SK-N-SH treated with all-trans-retinoic acid at 6 μM for 48 hours (cell line): Measurements from ENCODE around the gene CDKN2D.

Experiments used
- ATAC-seq: fragments of 200-7000 bp; cut with Tn5 transposase; 3 replicates; pipeline ENCODE4 v1.9.1; 2020; ENCODE audit warnings: mild to moderate bottlenecking, moderate library complexity
- ARNTL ChIP-seq: fragments of 450-650 bp; formaldehyde crosslinking; IDR thresholded peaks from 2 replicates; pipeline ENCODE4 v1.5.0; 2020; ENCODE audit warnings: low read depth, mild to moderate bottlenecking, moderate library complexity, borderline replicate concordance
- BACH2 ChIP-seq: fragments of 250-450 bp; sonication (Bioruptor Pico); IDR thresholded peaks from 2 replicates; pipeline ENCODE4 v1.9.0; 2021; ENCODE audit warnings: mild to moderate bottlenecking, borderline replicate concordance
- CSDC2 ChIP-seq: fragments of 250-450 bp; sonication (Bioruptor Pico); IDR thresholded peaks from 2 replicates; pipeline ENCODE4 v1.5.0; 2020; ENCODE audit warnings: mild to moderate bottlenecking, moderate library complexity
- GLIS3 ChIP-seq: fragments of 250-450 bp; sonication (Bioruptor Pico); IDR thresholded peaks from 2 replicates; pipeline ENCODE4 v1.5.0; 2020; ENCODE audit warnings: mild to moderate bottlenecking, moderate library complexity
- ISL1 ChIP-seq: fragments of 250-450 bp; sonication (Bioruptor Pico); IDR thresholded peaks from 2 replicates; pipeline ENCODE4 v2.1.2; 2022; ENCODE audit warnings: mild to moderate bottlenecking, moderate library complexity
- PPARA ChIP-seq: fragments of 250-450 bp; sonication (Bioruptor Pico); IDR thresholded peaks from 2 replicates; pipeline ENCODE4 v1.5.0; 2020; ENCODE audit warnings: mild to moderate bottlenecking, borderline replicate concordance
- RARB ChIP-seq: fragments of 250-450 bp; sonication (Bioruptor Pico); IDR thresholded peaks from 2 replicates; pipeline ENCODE4 v1.8.0; 2021; ENCODE audit warnings: mild to moderate bottlenecking, moderate library complexity
- SNAI2 ChIP-seq: fragments of 250-450 bp; sonication (Bioruptor Pico); IDR thresholded peaks from 2 replicates; pipeline ENCODE4 v1.5.0; 2020; ENCODE audit warnings: mild to moderate bottlenecking, moderate library complexity
- TCF4 ChIP-seq: fragments of 250-450 bp; sonication (Bioruptor Pico); IDR thresholded peaks from 2 replicates; pipeline ENCODE4 v1.8.0; 2021; ENCODE audit warnings: mild to moderate bottlenecking, moderate library complexity, borderline replicate concordance
- TOX ChIP-seq: fragments of 250-450 bp; sonication (Bioruptor Pico); IDR thresholded peaks from 2 replicates; pipeline ENCODE4 v1.8.0; 2021; ENCODE audit warnings: mild to moderate bottlenecking, moderate library complexity, borderline replicate concordance
- ZC3H10 ChIP-seq: fragments of 250-450 bp; sonication (Bioruptor Pico); IDR thresholded peaks from 2 replicates; pipeline ENCODE4 v1.5.1; 2021; ENCODE audit warnings: mild to moderate bottlenecking, moderate library complexity
- ZFP3 ChIP-seq: fragments of 250-450 bp; sonication (Bioruptor Pico); IDR thresholded peaks from 2 replicates; pipeline ENCODE4 v1.5.0; 2020; ENCODE audit warnings: mild to moderate bottlenecking, moderate library complexity
- ZFP30 ChIP-seq: fragments of 450-650 bp; formaldehyde crosslinking; IDR thresholded peaks from 2 replicates; pipeline ENCODE4 v1.5.0; 2022; ENCODE audit warnings: mild to moderate bottlenecking, moderate library complexity
- ZNF565 ChIP-seq: fragments of 450-650 bp; formaldehyde crosslinking; conservative IDR thresholded peaks from 2 replicates; pipeline ENCODE4 v1.5.0; 2020; ENCODE audit warnings: low read depth, mild to moderate bottlenecking, moderate library complexity
- ZNF8 ChIP-seq: fragments of 450-650 bp; formaldehyde crosslinking; IDR thresholded peaks from 2 replicates; pipeline ENCODE4 v1.5.0; 2020; ENCODE audit warnings: mild to moderate bottlenecking, moderate library complexity
- TF ChIP-seq, protein P1 (sequence below): fragments of 250-450 bp; sonication (Bioruptor Pico); IDR thresholded peaks from 2 replicates; pipeline ENCODE4 v1.5.0; 2020; ENCODE audit warnings: mild to moderate bottlenecking, moderate library complexity
- TF ChIP-seq, protein P2 (sequence below): fragments of 250-450 bp; sonication (Bioruptor Pico); IDR thresholded peaks from 2 replicates; pipeline ENCODE4 v1.5.1; 2020; ENCODE audit warnings: low read depth, mild to moderate bottlenecking, moderate library complexity

Gene CDKN2D

DNA sequence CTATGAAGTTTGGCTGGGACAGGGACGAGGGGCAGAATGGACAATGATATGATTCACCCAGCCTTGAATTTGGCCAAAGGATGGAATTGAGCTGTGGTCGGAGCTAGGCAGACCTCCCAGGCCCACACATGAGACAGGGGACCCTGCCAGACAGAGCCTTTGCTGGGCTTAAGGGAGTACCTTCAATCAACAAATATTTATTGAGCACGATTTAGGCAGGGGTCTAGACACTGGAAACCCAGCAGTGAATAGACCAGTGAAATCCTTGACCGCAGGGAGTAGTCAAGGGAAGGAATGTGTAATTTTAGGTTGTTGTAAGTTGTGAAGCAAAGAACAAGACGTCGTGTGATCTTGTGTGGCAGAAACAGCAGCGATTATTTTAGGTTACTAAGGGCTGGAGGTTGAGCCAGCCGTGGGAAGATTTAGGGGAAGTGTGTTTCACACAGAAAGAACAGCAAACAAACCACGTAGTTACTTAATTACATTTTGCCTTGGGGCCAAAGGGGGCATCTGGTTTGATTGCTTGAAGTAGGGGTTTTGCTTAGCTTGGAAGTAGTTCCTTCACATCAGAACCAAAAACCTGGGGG, 35.2 kb upstream of the CDKN2D start (continued):
- TF ChIP-seq, protein P1, sequence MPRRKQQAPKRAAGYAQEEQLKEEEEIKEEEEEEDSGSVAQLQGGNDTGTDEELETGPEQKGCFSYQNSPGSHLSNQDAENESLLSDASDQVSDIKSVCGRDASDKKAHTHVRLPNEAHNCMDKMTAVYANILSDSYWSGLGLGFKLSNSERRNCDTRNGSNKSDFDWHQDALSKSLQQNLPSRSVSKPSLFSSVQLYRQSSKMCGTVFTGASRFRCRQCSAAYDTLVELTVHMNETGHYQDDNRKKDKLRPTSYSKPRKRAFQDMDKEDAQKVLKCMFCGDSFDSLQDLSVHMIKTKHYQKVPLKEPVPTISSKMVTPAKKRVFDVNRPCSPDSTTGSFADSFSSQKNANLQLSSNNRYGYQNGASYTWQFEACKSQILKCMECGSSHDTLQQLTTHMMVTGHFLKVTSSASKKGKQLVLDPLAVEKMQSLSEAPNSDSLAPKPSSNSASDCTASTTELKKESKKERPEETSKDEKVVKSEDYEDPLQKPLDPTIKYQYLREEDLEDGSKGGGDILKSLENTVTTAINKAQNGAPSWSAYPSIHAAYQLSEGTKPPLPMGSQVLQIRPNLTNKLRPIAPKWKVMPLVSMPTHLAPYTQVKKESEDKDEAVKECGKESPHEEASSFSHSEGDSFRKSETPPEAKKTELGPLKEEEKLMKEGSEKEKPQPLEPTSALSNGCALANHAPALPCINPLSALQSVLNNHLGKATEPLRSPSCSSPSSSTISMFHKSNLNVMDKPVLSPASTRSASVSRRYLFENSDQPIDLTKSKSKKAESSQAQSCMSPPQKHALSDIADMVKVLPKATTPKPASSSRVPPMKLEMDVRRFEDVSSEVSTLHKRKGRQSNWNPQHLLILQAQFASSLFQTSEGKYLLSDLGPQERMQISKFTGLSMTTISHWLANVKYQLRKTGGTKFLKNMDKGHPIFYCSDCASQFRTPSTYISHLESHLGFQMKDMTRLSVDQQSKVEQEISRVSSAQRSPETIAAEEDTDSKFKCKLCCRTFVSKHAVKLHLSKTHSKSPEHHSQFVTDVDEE (CRISPR knock-in tag): no peak
- TF ChIP-seq TCF4 (CRISPR knock-in tag) (no peak), ZNF8 (CRISPR knock-in tag) (no peak)

GRCh38 chr19:10603084-10603872, 34.5 kb upstream of the CDKN2D start:
- ATAC-seq: peak; percentile 24; the same call in 2 of the 3 replicates
- TF ChIP-seq ZNF8 (CRISPR knock-in tag): no peak
- TF ChIP-seq, protein P2, sequence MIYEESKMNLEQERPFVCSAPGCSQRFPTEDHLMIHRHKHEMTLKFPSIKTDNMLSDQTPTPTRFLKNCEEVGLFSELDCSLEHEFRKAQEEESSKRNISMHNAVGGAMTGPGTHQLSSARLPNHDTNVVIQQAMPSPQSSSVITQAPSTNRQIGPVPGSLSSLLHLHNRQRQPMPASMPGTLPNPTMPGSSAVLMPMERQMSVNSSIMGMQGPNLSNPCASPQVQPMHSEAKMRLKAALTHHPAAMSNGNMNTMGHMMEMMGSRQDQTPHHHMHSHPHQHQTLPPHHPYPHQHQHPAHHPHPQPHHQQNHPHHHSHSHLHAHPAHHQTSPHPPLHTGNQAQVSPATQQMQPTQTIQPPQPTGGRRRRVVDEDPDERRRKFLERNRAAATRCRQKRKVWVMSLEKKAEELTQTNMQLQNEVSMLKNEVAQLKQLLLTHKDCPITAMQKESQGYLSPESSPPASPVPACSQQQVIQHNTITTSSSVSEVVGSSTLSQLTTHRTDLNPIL (CRISPR knock-in tag): no peak
- TF ChIP-seq ZC3H10 (CRISPR knock-in tag): no peak
- no peak for TF ChIP-seq TOX (CRISPR knock-in tag)
- no peak for TF ChIP-seq ARNTL (CRISPR knock-in tag)
- TF ChIP-seq, protein P1 (CRISPR knock-in tag): no peak
- no peak for TF ChIP-seq ZFP30 (CRISPR knock-in tag)
- no peak for TF ChIP-seq RARB (CRISPR knock-in tag)
- TF ChIP-seq SNAI2: no peak
- no peak for TF ChIP-seq CSDC2 (CRISPR knock-in tag)
- no peak for TF ChIP-seq ZFP3 (CRISPR knock-in tag)
- no peak for TF ChIP-seq GLIS3 (CRISPR knock-in tag)
- TF ChIP-seq BACH2 (CRISPR knock-in tag): no peak
- no peak for TF ChIP-seq PPARA (CRISPR knock-in tag)

GRCh38 chr19:10602330-10603083, 33.7 kb upstream of the CDKN2D start:
- no peak for TF ChIP-seq BACH2 (CRISPR knock-in tag)
- no peak for TF ChIP-seq ISL1 (CRISPR knock-in tag)
- ATAC-seq: peak; percentile 96

- no peak; the same call in 2 of the 3 replicates for ATAC-seq
- TF ChIP-seq BACH2 (CRISPR knock-in tag) (no peak), SNAI2 (no peak), GLIS3 (CRISPR knock-in tag) (no peak), PPARA (CRISPR knock-in tag) (no peak), ZC3H10 (CRISPR knock-in tag) (no peak), TCF4 (CRISPR knock-in tag) (no peak), ZNF565 (CRISPR knock-in tag) (no peak)
- TF ChIP-seq, protein P1 (CRISPR knock-in tag): no peak
- TF ChIP-seq, protein P2 (CRISPR knock-in tag): no peak
- TF ChIP-seq, all 23 proteins: peak for 0
Observed at GRCh38 chr19:10601999-10602329, 33.2 kb upstream of the CDKN2D start.
